Nephron progenitor cell (in vitro differentiated cells): Measurements from ENCODE around the gene TGFBI.

Experiments
- DNase-seq: peaks from one replicate; pipeline ENCODE4 v3.0.0; 2021
- H3K27ac Mint-ChIP-seq: 2 replicates; pipeline ENCODE4 v1.8.0; 2021; ENCODE audit warnings: mild to moderate bottlenecking, moderate library complexity, mixed read lengths
- H3K27me3 Mint-ChIP-seq: 2 replicates; pipeline ENCODE4 v1.8.0; 2021; ENCODE audit warnings: mild to moderate bottlenecking, low read depth, mixed read lengths; ENCODE audit not compliant: poor library complexity
- H3K36me3 Mint-ChIP-seq: 2 replicates; pipeline ENCODE4 v1.8.0; 2021; ENCODE audit warnings: low read depth, mixed read lengths
- H3K4me1 Mint-ChIP-seq: 2 replicates; pipeline ENCODE4 v1.8.0; 2021; ENCODE audit warnings: mixed read lengths
- H3K4me3 Mint-ChIP-seq: 2 replicates; pipeline ENCODE4 v1.8.0; 2021; ENCODE audit warnings: mild to moderate bottlenecking, moderate library complexity, mixed read lengths
- H3K9me3 Mint-ChIP-seq: 2 replicates; pipeline ENCODE4 v1.8.0; 2021; ENCODE audit warnings: mild to moderate bottlenecking, moderate library complexity, mixed read lengths
- TF ChIP-seq, protein P1 (sequence below): fragments of 200-600 bp; sonication (generic); IDR thresholded peaks from 2 replicates; pipeline ENCODE4 v1.5.0; 2021; ENCODE audit warnings: antibody characterized with exemption

Gene TGFBI

GRCh38 chr5:135998889-135999288 lies 29.9 kb upstream of the TGFBI start:
- Mint-ChIP-seq H3K4me3 (no peak overlapping the region), H3K27ac (peak overlapping the region; percentile 76), H3K36me3 (no peaks in the 10 kb centered on the region), H3K9me3 (peaks cover 5% of the 10 kb centered on the region), H3K27me3 (peaks cover 3% of the 10 kb centered on the region), H3K4me1 (peaks cover 66% of the 10 kb centered on the region)
- no peak for DNase-seq
- TF ChIP-seq, protein P1, sequence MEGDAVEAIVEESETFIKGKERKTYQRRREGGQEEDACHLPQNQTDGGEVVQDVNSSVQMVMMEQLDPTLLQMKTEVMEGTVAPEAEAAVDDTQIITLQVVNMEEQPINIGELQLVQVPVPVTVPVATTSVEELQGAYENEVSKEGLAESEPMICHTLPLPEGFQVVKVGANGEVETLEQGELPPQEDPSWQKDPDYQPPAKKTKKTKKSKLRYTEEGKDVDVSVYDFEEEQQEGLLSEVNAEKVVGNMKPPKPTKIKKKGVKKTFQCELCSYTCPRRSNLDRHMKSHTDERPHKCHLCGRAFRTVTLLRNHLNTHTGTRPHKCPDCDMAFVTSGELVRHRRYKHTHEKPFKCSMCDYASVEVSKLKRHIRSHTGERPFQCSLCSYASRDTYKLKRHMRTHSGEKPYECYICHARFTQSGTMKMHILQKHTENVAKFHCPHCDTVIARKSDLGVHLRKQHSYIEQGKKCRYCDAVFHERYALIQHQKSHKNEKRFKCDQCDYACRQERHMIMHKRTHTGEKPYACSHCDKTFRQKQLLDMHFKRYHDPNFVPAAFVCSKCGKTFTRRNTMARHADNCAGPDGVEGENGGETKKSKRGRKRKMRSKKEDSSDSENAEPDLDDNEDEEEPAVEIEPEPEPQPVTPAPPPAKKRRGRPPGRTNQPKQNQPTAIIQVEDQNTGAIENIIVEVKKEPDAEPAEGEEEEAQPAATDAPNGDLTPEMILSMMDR = no peak

DNA sequence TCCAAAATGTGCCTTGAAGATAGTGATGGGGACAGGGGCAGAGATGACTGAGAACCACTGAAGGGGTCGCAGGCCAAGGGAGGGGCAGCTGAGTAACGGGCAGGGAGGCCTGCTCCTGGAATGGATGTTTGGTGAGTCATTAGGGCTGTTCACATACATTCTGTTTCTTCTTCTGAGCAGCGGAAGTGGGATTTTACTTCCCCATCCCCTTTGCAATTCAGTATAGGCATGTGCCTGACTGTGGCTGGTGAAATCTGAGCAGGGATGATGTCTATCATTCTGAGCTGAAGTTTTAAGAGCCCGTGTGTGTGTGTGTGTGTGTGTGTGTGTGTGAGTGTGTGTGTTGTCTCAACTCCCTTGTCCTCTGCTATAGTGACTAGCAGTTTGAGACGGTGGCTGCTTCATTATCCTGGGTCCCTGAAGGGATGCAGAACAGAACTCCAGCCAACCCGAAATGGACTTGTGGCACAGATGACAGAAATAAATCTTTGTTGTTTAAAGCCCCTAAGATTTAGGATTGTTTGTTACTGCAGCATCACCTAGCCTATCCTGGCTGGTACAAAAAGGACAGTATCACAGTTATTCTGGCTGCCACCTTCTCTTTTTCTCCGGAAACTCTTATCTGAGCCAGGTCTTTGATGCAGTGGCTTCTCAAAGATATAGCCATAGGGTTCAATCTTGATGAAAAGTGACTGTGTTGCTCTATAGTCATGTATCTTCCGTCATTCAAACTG lies 29.2 kb upstream of the TGFBI start:
- H3K9me3 Mint-ChIP-seq = peaks cover 5% of the 10 kb centered on the region
- no peaks in the 10 kb centered on the region for H3K36me3 Mint-ChIP-seq
- H3K4me1 Mint-ChIP-seq = peaks cover 62% of the 10 kb centered on the region
- TF ChIP-seq, protein P1 = no peak
- peaks cover 3% of the 10 kb centered on the region for H3K27me3 Mint-ChIP-seq
- H3K27ac Mint-ChIP-seq = peak overlapping the region; percentile 76
- H3K4me3 Mint-ChIP-seq = no peak overlapping the region
- DNase-seq = no peak

- DNase-seq = no peak
- H3K36me3 Mint-ChIP-seq = no peaks in the 10 kb centered on the region
- H3K4me3 Mint-ChIP-seq = no peak overlapping the region
- peaks cover 62% of the 10 kb centered on the region for H3K4me1 Mint-ChIP-seq
- H3K9me3 Mint-ChIP-seq = no peaks in the 10 kb centered on the region
- no peak overlapping the region for H3K27ac Mint-ChIP-seq
- H3K27me3 Mint-ChIP-seq = peaks cover 3% of the 10 kb centered on the region
- TF ChIP-seq, protein P1 = no peak
These were observed 28.6 kb upstream of the TGFBI start for GRCh38 chr5:136000147-136000546.

DNA sequence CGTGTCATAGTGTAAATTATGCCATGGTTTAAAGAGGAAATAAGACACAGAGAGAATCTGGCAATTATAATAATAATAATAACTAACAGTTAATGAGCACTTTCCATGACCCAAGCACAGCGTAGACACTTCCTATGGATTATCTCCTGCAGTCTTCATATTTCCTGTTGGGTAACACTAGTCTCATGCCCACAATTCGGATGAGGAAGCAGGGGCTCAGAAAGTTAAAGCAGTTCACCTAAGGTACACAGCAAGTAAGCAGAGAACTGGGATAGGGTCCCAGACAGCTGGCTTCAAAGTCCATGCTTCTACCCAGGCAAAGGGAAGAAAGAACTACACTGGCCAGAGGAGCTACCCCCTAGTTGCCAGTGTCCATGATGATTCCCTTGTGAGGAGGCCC lies 27.9 kb upstream of the TGFBI start:
- H3K4me1 Mint-ChIP-seq = peaks cover 66% of the 10 kb centered on the region
- no peak overlapping the region for H3K27ac Mint-ChIP-seq
- no peak for DNase-seq
- TF ChIP-seq, protein P1 = no peak
- H3K27me3 Mint-ChIP-seq = peaks cover 3% of the 10 kb centered on the region
- no peaks in the 10 kb centered on the region for H3K36me3 Mint-ChIP-seq
- H3K4me3 Mint-ChIP-seq = no peak overlapping the region
- no peaks in the 10 kb centered on the region for H3K9me3 Mint-ChIP-seq

- peaks cover 3% of the 10 kb centered on the region for H3K27me3 Mint-ChIP-seq
- no peak for DNase-seq
- H3K9me3 Mint-ChIP-seq = no peaks in the 10 kb centered on the region
- H3K27ac Mint-ChIP-seq = no peak overlapping the region
- TF ChIP-seq, protein P1 = no peak
- H3K4me1 Mint-ChIP-seq = peaks cover 64% of the 10 kb centered on the region
- no peaks in the 10 kb centered on the region for H3K36me3 Mint-ChIP-seq
- H3K4me3 Mint-ChIP-seq = no peak overlapping the region
These were observed 27.3 kb upstream of the TGFBI start for GRCh38 chr5:136001466-136001981.

GRCh38 chr5:136004436-136004835 lies 24.4 kb upstream of the TGFBI start:
- H3K9me3 Mint-ChIP-seq = no peaks in the 10 kb centered on the region
- peaks cover 43% of the 10 kb centered on the region for H3K4me1 Mint-ChIP-seq
- no peak overlapping the region for H3K27ac Mint-ChIP-seq
- peaks cover 8% of the 10 kb centered on the region for H3K27me3 Mint-ChIP-seq
- H3K4me3 Mint-ChIP-seq = no peak overlapping the region
- TF ChIP-seq, protein P1 = no peak
- DNase-seq = no peak
- no peaks in the 10 kb centered on the region for H3K36me3 Mint-ChIP-seq
